Kidney capillary endothelial cell (primary cell): ENCODE measurements around the gene CSNK2A1.
"Not testable (repeated sequence)": the region's sequence is repeated elsewhere in the genome, so short reads cannot be mapped to it uniquely, and the experiment has no call there.

Experiments used
- DNase-seq: peaks from one replicate; pipeline ENCODE4 v3.0.0-alpha.2; 2018; ENCODE audit warnings: low spot score

Gene CSNK2A1

DNA sequence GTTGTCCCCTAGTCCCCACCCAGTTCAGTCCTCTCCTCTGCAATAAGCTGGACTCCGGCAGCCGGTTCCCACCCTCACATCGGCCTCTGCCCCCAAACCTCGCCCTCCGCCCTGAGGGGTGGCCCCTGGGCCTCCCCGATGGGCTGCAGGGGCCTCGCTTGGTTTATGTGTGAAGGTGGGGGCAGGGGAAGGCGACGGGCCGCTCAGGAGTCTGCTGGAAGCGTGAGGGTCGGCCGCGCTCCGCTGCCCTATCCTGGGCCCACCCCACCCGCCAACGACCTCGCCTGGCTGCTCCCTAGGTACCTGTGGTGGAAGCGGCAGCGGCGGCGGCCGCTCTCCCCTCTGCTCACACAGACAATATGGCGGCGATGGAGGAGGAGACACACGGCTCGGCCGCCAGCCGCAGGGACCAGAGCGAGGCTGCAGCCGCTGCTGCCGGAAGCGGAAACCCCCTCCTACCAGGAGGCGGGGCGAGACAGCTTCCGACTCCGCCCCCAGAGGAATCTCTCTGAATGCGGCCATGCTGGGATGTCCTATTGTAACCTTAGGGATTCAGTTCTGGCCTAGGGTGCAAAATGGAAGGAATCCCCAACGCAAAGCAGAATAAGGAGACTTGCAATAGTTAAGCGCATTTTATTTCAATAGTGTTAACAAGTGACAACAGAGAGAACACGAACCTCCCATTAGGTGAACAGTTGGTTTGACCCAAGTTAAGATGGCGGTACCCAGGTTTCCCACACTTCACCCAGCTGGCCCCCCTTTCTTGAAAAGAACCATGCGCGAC lies at the start of gene CSNK2A1:
TSS of gene CSNK2A1 (minus strand) at position 422 of the 784 bp plus-strand sequence. CDS start 35,239 bp downstream, outside the sequence.
- peak; percentile 94 for DNase-seq

- DNase-seq, result no peak
Observed at GRCh38 chr20:592506-592905, 48.9 kb upstream of the CSNK2A1 start.

DNA sequence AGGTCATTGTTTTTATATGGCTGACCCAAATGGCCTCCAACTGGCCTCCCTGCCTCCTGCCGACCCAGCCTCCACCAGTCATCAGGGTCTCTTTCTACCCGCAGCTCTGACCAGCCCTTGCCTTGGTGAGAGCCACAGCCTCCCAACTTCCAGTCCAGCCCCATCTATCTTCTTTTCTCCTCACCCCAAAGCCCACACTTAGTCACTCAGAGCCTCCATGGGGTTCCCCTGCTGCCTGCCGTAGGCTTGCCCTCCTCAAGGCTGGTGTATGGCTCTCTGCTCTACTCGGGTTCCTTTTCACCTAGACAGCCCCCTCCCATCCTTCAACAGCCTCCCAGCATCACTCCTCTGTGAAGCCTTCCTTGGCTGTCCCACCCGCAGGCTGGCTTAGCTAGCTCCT lies 48.4 kb upstream of the CSNK2A1 start:
- no peak for DNase-seq

- DNase-seq, result no peak
Observed at GRCh38 chr20:588932-589672, 45.5 kb upstream of the CSNK2A1 start.

DNA sequence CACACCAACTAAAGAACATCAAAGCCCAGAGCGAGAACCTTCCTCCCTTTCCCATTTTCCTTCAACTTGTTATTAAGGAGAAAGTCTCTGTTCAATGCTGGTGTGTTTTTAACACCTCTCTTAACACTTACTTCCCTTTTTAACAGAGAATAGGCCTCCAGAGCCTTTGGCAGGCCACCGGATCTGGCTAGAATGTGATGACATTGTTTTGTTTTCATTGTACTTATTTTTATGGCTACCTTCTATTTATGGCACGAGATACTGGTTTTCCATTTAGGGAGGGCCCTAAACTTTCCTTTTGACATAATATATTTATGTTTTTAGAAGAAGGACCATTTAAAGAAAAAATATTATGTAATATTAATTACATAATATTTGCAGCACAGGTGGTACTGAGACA lies 44.9 kb upstream of the CSNK2A1 start:
- DNase-seq, result no peak

DNA sequence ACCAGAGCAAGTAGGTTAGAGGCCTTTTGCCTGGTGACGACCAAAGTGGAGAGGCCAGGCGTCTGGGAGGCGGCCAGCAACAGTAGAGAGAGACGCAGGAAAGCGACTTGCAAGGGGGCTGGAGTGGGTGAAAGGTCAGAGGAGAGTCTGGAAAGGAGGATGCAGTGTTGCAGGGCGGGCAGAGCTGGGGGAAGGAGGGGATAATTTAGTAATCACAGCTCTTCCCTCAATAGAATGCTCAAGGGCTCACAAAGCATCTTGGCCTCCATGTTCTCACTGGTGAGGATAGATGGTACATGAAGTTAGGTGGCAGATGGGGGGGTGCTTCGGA lies 41.3 kb upstream of the CSNK2A1 start:
- no peak for DNase-seq

DNA sequence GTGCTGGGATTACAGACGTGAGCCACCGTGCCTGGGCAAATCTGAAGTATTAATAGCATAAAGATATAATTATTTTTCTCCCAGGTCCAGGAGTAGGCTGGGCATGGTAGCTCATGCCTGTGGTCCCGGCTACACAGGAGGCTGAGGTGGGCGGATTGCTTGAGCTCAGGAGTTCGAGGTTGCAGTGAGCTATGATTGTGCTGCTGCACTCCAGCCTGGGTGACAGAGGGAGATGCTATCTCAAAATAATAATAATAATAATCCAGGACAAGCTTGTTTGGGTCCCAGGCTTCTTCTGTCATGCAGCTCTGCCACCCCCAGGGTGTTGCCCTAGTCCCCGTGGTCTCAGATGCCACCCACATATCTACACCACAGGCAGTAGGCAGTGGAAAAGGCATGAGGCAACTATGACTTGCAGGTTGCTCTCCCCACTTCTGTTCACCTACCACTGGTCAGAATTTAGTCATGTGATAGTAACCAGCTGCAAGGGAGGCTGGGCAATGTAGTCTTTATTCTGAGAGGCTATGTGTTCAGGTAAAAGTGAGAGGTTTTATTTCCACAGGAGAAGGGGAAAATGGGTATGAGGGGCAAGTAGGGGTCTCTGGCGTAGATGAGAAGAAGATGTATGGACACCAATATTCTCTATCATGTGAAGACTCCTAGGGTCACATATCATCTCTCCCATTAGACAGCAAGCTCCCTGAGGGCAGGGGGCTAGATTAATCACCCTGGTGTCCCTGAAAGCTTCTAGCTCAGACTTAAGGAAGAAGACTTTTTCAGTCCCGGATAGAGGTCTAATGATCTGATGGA lies 40.8 kb upstream of the CSNK2A1 start:
- DNase-seq, result no peak

DNA sequence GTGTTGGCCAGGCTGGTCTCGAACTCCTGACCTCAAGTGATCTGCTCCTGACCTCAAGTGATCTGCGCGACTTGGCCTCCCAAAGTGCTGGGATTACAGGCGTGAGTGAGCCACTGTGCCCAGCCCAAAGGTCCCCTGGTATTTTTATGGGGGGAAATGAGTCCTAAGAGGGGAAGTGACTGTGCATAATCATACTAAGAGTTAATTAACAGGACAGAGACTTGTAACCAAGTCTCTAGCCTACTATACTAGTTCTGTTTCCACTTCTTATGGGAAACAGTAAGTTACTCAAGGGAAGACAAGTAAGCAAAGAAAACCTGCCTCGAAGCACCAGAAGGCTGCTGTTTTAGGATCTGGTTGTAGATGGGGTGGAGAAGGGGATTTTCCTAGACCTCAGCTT lies 38.6 kb upstream of the CSNK2A1 start:
- DNase-seq, result no peak

DNA sequence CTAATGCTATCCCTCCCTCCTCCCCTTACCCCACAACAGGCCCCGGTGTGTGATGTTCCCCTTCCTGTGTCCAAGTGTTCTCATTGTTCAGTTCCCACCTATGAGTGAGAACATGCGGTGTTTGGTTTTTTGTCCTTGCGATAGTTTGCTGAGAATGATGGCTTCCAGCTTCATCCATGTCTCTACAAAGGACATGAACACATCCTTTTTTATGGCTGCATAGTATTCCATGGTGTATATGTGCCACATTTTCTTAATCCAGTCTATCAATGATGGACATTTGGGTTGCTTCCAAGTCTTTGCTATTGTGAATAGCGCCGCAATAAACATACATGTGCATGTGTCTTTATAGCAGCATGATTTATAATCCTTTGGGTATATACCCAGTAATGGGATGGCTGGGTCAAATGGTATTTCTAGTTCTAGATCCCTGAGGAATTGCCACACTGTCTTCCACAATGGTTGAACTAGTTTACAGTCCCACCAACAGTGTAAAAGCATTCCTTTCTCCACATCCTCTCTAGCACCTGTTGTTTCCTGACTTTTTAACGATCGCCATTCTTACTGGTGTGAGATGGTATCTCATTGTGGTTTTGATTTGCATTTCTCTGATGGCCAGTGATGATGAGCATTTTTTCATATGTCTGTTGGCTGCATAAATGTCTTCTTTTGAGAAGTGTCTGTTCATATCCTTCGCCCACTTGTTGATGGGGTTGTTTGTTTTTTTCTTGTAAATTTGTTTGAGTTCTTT lies 35.5 kb upstream of the CSNK2A1 start:
- not testable (repeated sequence) for DNase-seq

DNA sequence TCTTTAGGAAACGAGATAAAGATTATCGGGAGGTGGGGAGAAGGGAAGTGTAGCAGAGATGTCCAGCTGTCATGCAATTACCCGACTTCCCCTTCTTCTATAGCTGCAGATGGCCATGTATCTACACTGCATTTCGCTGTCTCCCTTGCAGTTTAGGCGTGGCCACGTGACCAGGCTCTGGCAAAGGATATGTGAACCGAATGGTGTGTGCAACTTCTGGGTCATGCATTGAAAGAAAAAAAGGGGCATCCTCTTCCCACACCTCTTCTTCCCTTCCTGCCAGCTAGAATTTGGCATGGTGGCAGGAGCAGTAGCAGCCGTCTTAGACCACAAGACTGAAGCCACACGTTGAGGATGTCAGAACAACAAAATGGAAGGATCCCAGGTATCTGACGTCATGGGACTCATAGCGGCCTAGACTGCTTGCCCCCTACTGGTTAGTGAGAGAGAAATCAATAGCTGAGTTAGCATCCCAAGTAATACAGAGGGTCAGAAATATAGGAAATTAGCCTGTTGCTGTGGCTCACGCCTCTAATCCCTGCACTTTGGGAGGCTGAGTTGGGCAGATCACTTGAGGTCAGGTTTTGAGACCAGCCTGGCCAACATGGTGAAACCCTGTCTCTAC lies 33.7 kb upstream of the CSNK2A1 start:
- peak; percentile 54 for DNase-seq

DNA sequence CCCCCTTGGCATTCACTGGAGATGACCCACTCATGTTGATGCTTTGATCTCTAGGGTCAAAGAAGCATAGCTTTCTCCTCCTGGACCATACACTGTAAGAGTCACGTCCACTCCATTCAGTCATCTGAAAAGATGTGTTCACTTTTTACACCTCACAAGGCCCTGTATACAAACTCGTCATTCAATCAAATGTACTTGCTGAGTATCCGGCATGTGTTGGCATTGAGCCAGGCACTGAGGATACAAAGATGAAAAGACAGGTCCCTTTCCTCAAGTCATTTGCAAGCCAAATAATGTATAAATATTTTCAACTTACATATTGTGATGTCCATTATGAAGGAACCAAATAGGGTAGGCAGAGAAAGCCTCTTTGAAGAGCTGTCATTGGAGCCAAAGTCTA lies 32.6 kb upstream of the CSNK2A1 start:
- peak; percentile 70 for DNase-seq

DNA sequence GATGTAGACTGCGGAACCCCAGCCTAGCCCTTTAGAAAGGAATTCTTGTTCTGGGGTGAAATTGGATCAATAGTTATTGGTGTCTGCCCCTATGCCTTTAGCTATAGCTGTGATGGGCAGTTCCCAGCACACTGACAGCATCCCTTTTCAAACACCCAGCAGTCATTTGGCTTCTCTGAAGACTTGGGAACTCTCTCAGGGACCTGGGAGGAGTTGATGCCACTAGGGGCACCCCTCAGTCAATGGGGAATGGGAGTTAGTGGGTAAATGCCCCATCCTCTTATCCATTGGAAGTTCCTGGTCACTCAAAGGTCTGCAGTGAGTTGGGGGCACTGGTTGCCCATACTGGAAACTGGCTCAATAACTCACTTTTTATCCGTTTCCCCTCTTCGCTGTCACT lies 31.6 kb upstream of the CSNK2A1 start:
- no peak for DNase-seq

GRCh38 chr20:574297-574942 lies 30.8 kb upstream of the CSNK2A1 start:
- DNase-seq, result no peak

GRCh38 chr20:573414-574296 lies 30.1 kb upstream of the CSNK2A1 start:
- DNase-seq, result no peak

DNA sequence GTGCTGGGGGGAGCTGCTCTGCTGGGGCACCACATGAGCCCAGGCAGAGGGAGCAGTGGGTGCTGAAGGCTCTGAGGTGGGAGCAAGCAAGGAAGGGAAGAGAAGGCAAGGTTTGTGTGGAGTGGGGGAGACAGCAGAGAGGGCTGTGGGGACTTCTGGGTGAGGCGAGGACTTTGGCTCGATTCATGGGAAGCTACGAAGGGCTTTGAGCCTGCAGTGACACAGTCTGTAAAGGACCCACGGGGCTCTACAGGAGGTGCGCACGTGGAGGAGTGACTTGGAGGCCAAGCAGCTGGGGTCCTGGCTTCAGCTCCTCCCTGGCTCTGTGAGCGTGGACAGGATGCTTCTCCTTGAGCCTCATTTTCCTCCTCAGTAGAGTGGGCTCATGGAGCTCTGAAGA lies 29.1 kb upstream of the CSNK2A1 start:
- DNase-seq, result no peak

GRCh38 chr20:571754-572441 lies 28.3 kb upstream of the CSNK2A1 start:
- DNase-seq, result no peak

GRCh38 chr20:568673-569415 lies 25.3 kb upstream of the CSNK2A1 start:
- DNase-seq, result peak; percentile 72

GRCh38 chr20:568097-568652 lies 24.6 kb upstream of the CSNK2A1 start:
- peak; percentile 60 for DNase-seq
